Measurements from ENCODE around the gene ARHGEF37. TPM values are rescaled to one million over a fixed set of nuclear protein-coding genes. Genes with fewer than 3 reads are reported as not detected.
A peak's percentile ranks its signal among the peaks of the same experiment; 100 is the strongest.

The ARHGEF37 gene
- total RNA-seq, 1 donor from 2014 or later = 1.1 TPM

- H3K27ac Mint-ChIP-seq = no peak overlapping the region
- CTCF ChIA-PET = interaction anchor here (0.6 kb wide), 1 partner anchor 313 kb away, joined by 4 read pairs; no protein-coding TSS in a partner anchor
These were observed 91.6 kb downstream of the ARHGEF37 start for GRCh38 chr5:149672701-149673476.

GRCh38 chr5:149674686-149675085 lies 93.4 kb downstream of the ARHGEF37 start:
- intact Hi-C loops (cut with micrococcal nuclease) = no loop called here
- DNase-seq = no peak
- ChIA-PET POLR2A (no interaction called here), CTCF (no interaction called here)
- no peak overlapping the region for H3K4me3 Mint-ChIP-seq
- no peak for TF ChIP-seq CTCF (IDR thresholded peaks at IDR 0.05)
- H3K9me3 Mint-ChIP-seq = peaks cover 3% of the 10 kb centered on the region
- no peaks in the 10 kb centered on the region for H3K36me3 Mint-ChIP-seq (ENCODE audit: low read depth)
- ATAC-seq (ENCODE audit: low read depth) = peak; percentile 57
- H3K27ac Mint-ChIP-seq = no peak overlapping the region
- H3K27me3 Mint-ChIP-seq = no peaks in the 10 kb centered on the region
- H3K4me1 Mint-ChIP-seq = peaks cover 44% of the 10 kb centered on the region

More at GRCh38 chr5:149672701-149673476, 91.6 kb downstream of the ARHGEF37 start:
- H3K36me3 Mint-ChIP-seq (ENCODE audit: low read depth) = peaks cover 2% of the 10 kb centered on the region
- peaks cover 6% of the 10 kb centered on the region for H3K9me3 Mint-ChIP-seq
- intact Hi-C loops (cut with micrococcal nuclease) = no loop called here
- peak; percentile 45 for ATAC-seq (ENCODE audit: low read depth)
- H3K4me3 Mint-ChIP-seq = no peak overlapping the region
- DNase-seq = no peak
- POLR2A ChIA-PET = no interaction called here
- peaks cover 33% of the 10 kb centered on the region for H3K4me1 Mint-ChIP-seq
- H3K27me3 Mint-ChIP-seq = no peaks in the 10 kb centered on the region
- no peak for TF ChIP-seq CTCF (IDR thresholded peaks at IDR 0.05)

- Mint-ChIP-seq H3K27ac (no peak overlapping the region), H3K27me3 (no peaks in the 10 kb centered on the region), H3K9me3 (peaks cover 3% of the 10 kb centered on the region), H3K36me3 (ENCODE audit: low read depth) (no peaks in the 10 kb centered on the region), H3K4me3 (no peak overlapping the region), H3K4me1 (peaks cover 54% of the 10 kb centered on the region)
- TF ChIP-seq CTCF (IDR thresholded peaks at IDR 0.05) = no peak
- POLR2A ChIA-PET = no interaction called here
- ATAC-seq (ENCODE audit: low read depth) = no peak
- intact Hi-C loops (cut with micrococcal nuclease) = no loop called here
- DNase-seq = no peak
- CTCF ChIA-PET = interaction anchor here (0.7 kb wide), 1 partner anchor 155 kb away, joined by 3 read pairs; no protein-coding TSS in a partner anchor
These were observed 94.4 kb downstream of the ARHGEF37 start for GRCh38 chr5:149675610-149676201.

- POLR2A ChIA-PET = no interaction called here
- Mint-ChIP-seq H3K27ac (no peak overlapping the region), H3K4me1 (peaks cover 68% of the 10 kb centered on the region), H3K4me3 (no peak overlapping the region), H3K27me3 (no peaks in the 10 kb centered on the region), H3K9me3 (no peaks in the 10 kb centered on the region), H3K36me3 (ENCODE audit: low read depth) (no peaks in the 10 kb centered on the region)
- CTCF ChIA-PET = interaction anchor here (3.3 kb wide), 1 partner anchor 10 kb away, joined by 16 read pairs; no protein-coding TSS in a partner anchor
- ATAC-seq (ENCODE audit: low read depth) (no peak), DNase-seq (no peak)
- intact Hi-C loops (cut with micrococcal nuclease) = no loop called here
- TF ChIP-seq CTCF (IDR thresholded peaks at IDR 0.05) = no peak
These were observed 96.4 kb downstream of the ARHGEF37 start for GRCh38 chr5:149677731-149678130.

Data from activated B cell treated with CpG ODN at 0.5 μM for 24 hours (primary cell).